Activated naive CD8-positive, alpha-beta T cell treated with anti-CD3 and anti-CD28 coated beads, Interleukin-2, amount 10 ng/mL, durations not matched to agents 7 days and 5 days (primary cell): Measurements from ENCODE around the gene MYOZ3. TPM values are rescaled to one million over a fixed set of nuclear protein-coding genes. Genes with fewer than 3 reads are reported as not detected.
A peak's percentile ranks its signal among the peaks of the same experiment; 100 is the strongest.

Experiments
- ATAC-seq: fragments of 150-1000 bp; cut with Tn5 transposase; one replicate; pipeline ENCODE4 v1.10.0; 2021; ENCODE audit warnings: low read depth, moderate library complexity
- POLR2A ChIA-PET: fragments of 350-600 bp; sonication (Branson Sonifier 250); formaldehyde crosslinking; loops from one replicate; lab custom pipeline; 2021; ENCODE audit warnings: antibody characterized with exemption; lab: Charles Lee
- DNase-seq: peaks from one replicate; pipeline ENCODE4 v3.0.0; 2021
- H3K27ac Mint-ChIP-seq: one replicate; pipeline ENCODE4 v1.8.0; 2022; ENCODE audit warnings: mild to moderate bottlenecking, mixed read lengths
- H3K27me3 Mint-ChIP-seq: one replicate; pipeline ENCODE4 v1.8.0; 2022; ENCODE audit warnings: mild to moderate bottlenecking, moderate library complexity, mixed read lengths
- H3K36me3 Mint-ChIP-seq: one replicate; pipeline ENCODE4 v1.8.0; 2021; ENCODE audit warnings: mild to moderate bottlenecking, mixed read lengths
- H3K4me1 Mint-ChIP-seq: one replicate; pipeline ENCODE4 v1.8.0; 2021; ENCODE audit warnings: mixed read lengths
- H3K4me3 Mint-ChIP-seq: one replicate; pipeline ENCODE4 v1.8.0; 2022; ENCODE audit warnings: mild to moderate bottlenecking, moderate library complexity, mixed read lengths
- H3K9me3 Mint-ChIP-seq: one replicate; pipeline ENCODE4 v1.8.0; 2021; ENCODE audit warnings: mixed read lengths
- total RNA-seq, 2 experiments: library from RNA; stranded (reverse); gene quantifications; one replicate each; pipeline ENCODE4 v1.2.3, GENCODE V29; 2021

The MYOZ3 gene, protein sequence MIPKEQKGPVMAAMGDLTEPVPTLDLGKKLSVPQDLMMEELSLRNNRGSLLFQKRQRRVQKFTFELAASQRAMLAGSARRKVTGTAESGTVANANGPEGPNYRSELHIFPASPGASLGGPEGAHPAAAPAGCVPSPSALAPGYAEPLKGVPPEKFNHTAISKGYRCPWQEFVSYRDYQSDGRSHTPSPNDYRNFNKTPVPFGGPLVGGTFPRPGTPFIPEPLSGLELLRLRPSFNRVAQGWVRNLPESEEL
- under 1 TPM in 1 of 2 experiments, not detected in 1; 0.14 TPM for total RNA-seq

DNA sequence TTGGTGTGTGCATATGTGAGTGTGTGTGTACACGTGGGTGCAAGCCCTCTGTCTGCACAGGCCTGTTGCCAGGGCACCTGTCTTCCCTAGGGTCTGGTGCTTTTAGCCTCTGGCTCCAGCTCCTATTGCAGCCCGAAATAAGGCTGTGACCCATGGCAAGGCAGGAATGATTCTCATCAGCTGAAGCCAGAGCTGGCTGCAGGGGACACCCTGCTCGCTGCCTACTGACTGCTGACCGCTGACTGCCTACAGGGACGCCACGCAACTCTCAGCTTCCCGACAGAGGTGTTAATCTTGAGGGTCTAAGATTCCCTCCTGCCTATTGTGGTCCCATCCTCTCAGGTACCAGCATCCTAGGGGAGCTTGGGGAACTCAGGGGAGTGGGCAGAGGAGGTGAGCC, at the start of gene MYOZ3:
TSS of gene MYOZ3 (plus strand) at position 166 of the 400 bp plus-strand sequence. CDS start 1,691 bp downstream, outside the sequence.
- no peaks in the 10 kb centered on the region for H3K36me3 Mint-ChIP-seq
- ATAC-seq (no peak), DNase-seq (no peak)
- peak within 1 kb of the TSS; percentile 54 for H3K27ac Mint-ChIP-seq
- H3K4me1 Mint-ChIP-seq: no peaks in the 10 kb centered on the region
- H3K27me3 Mint-ChIP-seq: peaks cover 17% of the 10 kb centered on the region
- no peaks in the 10 kb centered on the region for H3K9me3 Mint-ChIP-seq
- no peak within 1 kb of the TSS for H3K4me3 Mint-ChIP-seq
- POLR2A ChIA-PET: interaction anchor here (0.6 kb wide), 1 partner anchor 122 kb away, joined by 4 read pairs; no protein-coding TSS in a partner anchor

DNA sequence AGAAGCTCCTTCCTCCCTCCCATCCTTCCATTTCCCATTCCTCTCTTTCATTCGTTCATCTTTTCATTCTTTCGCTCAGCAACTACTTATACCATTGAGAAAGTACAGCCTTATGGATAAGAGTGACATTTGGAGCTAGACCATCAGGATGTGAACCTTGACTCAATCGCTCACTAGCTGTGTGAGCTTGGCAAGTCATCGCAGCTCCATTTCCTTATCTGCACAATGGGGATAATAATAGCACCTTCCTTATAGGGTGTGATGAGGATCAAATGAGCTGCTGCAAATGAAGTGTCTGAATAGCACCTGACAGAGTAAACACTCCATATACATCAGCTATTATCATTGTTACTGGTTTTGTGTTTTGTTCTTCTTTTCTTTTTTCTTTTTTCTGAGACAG, 48.6 kb upstream of the MYOZ3 start:
- peaks cover 2% of the 10 kb centered on the region for H3K27me3 Mint-ChIP-seq
- no peak for ATAC-seq
- H3K4me1 Mint-ChIP-seq: no peaks in the 10 kb centered on the region
- H3K4me3 Mint-ChIP-seq: no peak overlapping the region
- no peaks in the 10 kb centered on the region for H3K36me3 Mint-ChIP-seq
- no peak for DNase-seq
- no peaks in the 10 kb centered on the region for H3K9me3 Mint-ChIP-seq
- H3K27ac Mint-ChIP-seq: no peak overlapping the region
- POLR2A ChIA-PET: no interaction called here

- H3K36me3 Mint-ChIP-seq: no peaks in the 10 kb centered on the region
- H3K4me3 Mint-ChIP-seq: no peak overlapping the region
- H3K4me1 Mint-ChIP-seq: no peaks in the 10 kb centered on the region
- DNase-seq (no peak), ATAC-seq (no peak)
- peaks cover 2% of the 10 kb centered on the region for H3K27me3 Mint-ChIP-seq
- H3K9me3 Mint-ChIP-seq: no peaks in the 10 kb centered on the region
- H3K27ac Mint-ChIP-seq: no peak overlapping the region
- POLR2A ChIA-PET: no interaction called here
These were observed 48.0 kb upstream of the MYOZ3 start for GRCh38 chr5:150612905-150613670.

- no peaks in the 10 kb centered on the region for H3K36me3 Mint-ChIP-seq
- H3K27me3 Mint-ChIP-seq: peaks cover 2% of the 10 kb centered on the region
- POLR2A ChIA-PET: interaction anchor here (0.6 kb wide), 1 partner anchor 52 kb away, joined by 3 read pairs; no protein-coding TSS in a partner anchor
- no peak overlapping the region for H3K27ac Mint-ChIP-seq
- no peaks in the 10 kb centered on the region for H3K4me1 Mint-ChIP-seq
- ATAC-seq: no peak
- no peaks in the 10 kb centered on the region for H3K9me3 Mint-ChIP-seq
- H3K4me3 Mint-ChIP-seq: no peak overlapping the region
- no peak for DNase-seq
These were observed 46.9 kb upstream of the MYOZ3 start for GRCh38 chr5:150613991-150614660.

DNA sequence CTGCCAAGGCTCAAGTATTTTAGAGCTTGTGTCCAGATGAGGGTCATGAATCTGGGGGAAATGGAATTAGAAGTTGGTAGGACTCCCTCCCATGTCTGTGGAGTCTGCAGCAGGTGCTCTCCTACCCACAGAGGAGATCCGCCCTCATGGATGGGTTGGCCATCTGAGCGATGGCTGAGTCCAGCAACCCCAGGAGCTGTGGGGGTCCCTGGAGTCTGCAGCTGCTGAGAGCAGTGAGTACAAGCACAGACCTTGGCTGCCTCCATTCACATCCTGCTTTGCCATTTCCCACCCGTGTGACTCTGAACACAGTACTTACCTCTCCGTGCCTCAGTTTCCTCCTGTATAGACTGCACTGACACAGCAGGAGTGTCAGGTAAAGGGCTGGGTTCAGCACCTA, 46.4 kb upstream of the MYOZ3 start:
- ATAC-seq: no peak

GRCh38 chr5:150615141-150615699, 45.8 kb upstream of the MYOZ3 start:
- H3K4me1 Mint-ChIP-seq: no peaks in the 10 kb centered on the region
- no peaks in the 10 kb centered on the region for H3K36me3 Mint-ChIP-seq
- no peaks in the 10 kb centered on the region for H3K9me3 Mint-ChIP-seq
- POLR2A ChIA-PET: no interaction called here
- H3K4me3 Mint-ChIP-seq: no peak overlapping the region
- DNase-seq (no peak), ATAC-seq (no peak)
- no peak overlapping the region for H3K27ac Mint-ChIP-seq
- peaks cover 2% of the 10 kb centered on the region for H3K27me3 Mint-ChIP-seq

More for the DNA sequence above, 46.4 kb upstream of the MYOZ3 start:
- no peaks in the 10 kb centered on the region for H3K9me3 Mint-ChIP-seq
- H3K36me3 Mint-ChIP-seq: no peaks in the 10 kb centered on the region
- H3K27me3 Mint-ChIP-seq: peaks cover 2% of the 10 kb centered on the region
- H3K4me3 Mint-ChIP-seq: no peak overlapping the region
- DNase-seq: no peak
- POLR2A ChIA-PET: no interaction called here
- H3K4me1 Mint-ChIP-seq: no peaks in the 10 kb centered on the region
- H3K27ac Mint-ChIP-seq: no peak overlapping the region

DNA sequence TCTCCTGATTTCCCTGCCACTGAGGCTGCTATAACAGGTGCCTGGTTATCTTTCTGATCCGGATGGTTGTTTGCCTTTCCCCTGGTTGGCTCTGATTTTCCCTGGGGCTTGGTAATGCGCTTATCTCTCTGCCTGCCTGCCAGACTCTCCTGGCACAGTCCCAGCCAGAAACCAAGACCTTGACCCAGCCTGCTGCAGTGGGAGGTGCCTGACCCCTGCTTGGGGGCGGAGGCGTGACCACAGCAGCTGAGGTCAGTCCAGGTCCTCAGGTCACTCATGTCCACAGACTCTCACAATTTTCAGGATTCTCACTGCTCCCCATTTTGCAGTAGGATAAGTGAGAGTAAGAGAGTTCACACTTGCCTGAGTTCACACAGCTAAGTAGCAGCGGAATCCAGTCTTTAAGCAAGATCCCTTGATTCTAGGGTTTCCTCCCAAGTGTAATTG, 45.0 kb upstream of the MYOZ3 start:
- ATAC-seq (no peak), DNase-seq (no peak)
- no peaks in the 10 kb centered on the region for H3K9me3 Mint-ChIP-seq
- no peaks in the 10 kb centered on the region for H3K36me3 Mint-ChIP-seq
- POLR2A ChIA-PET: no interaction called here
- H3K4me3 Mint-ChIP-seq: no peak overlapping the region
- H3K4me1 Mint-ChIP-seq: no peaks in the 10 kb centered on the region
- no peak overlapping the region for H3K27ac Mint-ChIP-seq
- H3K27me3 Mint-ChIP-seq: peaks cover 2% of the 10 kb centered on the region

DNA sequence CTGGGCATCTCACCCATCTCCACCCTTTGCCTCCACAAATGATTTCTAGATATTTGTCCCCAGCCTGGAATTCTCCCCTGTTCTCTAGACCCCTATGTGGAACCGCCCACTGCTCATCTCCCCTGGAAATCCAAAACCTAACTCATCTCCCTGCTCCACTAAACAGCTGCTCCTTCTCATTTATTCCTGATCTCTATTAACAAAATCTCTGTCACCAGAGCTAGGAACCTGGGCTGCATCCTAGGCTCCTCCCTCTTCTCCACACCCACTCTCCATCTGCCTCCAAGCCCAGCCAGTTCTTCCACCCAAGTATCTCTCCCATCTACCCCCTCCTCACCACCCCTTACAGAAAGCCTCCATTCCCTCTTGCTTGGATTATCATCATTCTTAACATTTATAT, 44.5 kb upstream of the MYOZ3 start:
- Mint-ChIP-seq H3K27ac (no peak overlapping the region), H3K27me3 (peaks cover 2% of the 10 kb centered on the region), H3K4me1 (no peaks in the 10 kb centered on the region), H3K36me3 (no peaks in the 10 kb centered on the region), H3K9me3 (no peaks in the 10 kb centered on the region), H3K4me3 (no peak overlapping the region)
- POLR2A ChIA-PET: no interaction called here
- DNase-seq: no peak
- no peak for ATAC-seq

GRCh38 chr5:150618163-150618562, 42.9 kb upstream of the MYOZ3 start:
- Mint-ChIP-seq H3K4me1 (peaks cover 5% of the 10 kb centered on the region), H3K27me3 (peaks cover 6% of the 10 kb centered on the region)

DNA sequence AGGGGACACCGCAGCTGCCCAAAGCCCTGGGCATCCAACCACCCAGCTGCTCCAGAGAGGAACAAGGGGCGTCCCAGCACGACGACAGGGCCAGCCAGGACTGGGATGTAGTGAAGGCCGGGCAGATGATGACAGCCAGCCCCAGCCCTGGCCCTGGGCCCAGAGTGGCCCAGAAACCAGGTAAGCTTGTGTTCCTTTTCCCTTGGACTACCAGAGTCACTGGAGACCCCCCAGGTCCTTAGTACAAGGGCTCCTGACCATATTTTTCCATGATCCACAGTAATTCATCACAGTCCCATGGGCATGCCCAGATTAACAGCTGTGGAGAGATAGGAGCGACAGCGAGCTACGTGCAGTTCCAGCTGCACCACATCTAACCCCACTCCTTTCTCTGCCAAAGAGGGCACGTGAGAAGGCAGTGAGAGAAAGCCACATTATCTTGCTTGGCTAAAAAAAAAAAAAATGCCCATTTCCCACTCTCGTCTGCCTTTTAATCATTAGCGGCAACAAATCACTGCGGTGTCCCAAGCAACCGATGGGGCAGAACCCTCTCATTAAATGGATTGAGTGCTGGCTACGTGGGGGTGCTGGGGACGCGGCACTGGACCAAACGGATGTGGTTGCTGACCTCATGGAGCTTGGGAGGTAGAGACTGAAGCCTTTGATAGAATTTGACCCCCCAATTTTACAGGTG, 42.3 kb upstream of the MYOZ3 start:
- no peaks in the 10 kb centered on the region for H3K36me3 Mint-ChIP-seq
- H3K4me1 Mint-ChIP-seq: peaks cover 6% of the 10 kb centered on the region
- H3K4me3 Mint-ChIP-seq: no peak overlapping the region
- POLR2A ChIA-PET: no interaction called here
- peaks cover 6% of the 10 kb centered on the region for H3K27me3 Mint-ChIP-seq
- ATAC-seq (no peak), DNase-seq (no peak)
- no peak overlapping the region for H3K27ac Mint-ChIP-seq
- no peaks in the 10 kb centered on the region for H3K9me3 Mint-ChIP-seq

More at GRCh38 chr5:150618163-150618562, 42.9 kb upstream of the MYOZ3 start:
- Mint-ChIP-seq H3K4me3 (no peak overlapping the region), H3K27ac (no peak overlapping the region), H3K9me3 (no peaks in the 10 kb centered on the region), H3K36me3 (no peaks in the 10 kb centered on the region)
- POLR2A ChIA-PET: no interaction called here
- no peak for ATAC-seq
- DNase-seq: no peak

DNA sequence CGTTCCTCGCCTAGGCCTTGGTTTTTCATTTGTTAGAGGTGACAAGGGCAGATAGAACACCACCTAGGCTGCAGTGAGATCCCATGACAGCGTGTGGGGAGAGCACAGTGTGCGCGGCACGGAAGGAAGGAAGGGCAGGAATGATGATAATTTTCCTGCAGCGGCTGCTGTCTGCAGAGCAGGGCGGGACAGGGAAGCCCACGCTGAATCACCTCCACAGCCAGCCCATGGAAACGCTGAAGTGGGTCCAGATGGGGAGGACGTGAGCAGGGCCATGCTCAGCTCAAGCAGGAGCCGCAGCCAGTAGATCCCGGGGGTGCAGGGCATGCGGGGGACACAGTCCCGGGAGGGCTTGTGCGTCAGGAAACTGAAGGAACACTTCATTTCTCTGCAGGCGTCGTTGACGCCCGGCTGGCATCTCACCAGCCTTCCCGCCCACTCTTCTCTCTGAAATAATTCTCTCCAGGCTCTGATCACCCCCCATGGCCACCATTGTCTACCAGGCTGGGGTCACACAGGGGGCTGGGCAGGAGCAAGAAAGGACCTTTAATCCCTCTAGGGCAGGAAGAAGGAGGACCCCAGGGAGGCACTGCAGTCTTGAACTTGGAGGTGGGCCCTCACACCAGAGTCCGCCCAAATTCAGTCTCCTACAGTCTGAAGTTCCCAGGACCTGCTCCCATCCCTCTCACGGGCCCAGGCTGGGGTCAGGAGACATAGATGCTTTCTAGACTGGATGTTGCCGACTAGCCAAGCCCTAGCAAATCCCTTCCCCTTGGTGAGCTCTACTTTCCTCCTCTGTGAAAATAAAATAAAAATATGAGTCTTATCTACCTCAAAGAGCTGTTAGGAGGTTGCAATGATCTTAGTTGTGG, 41.5 kb upstream of the MYOZ3 start:
- Mint-ChIP-seq H3K27me3 (peaks cover 11% of the 10 kb centered on the region), H3K9me3 (no peaks in the 10 kb centered on the region), H3K4me1 (peaks cover 11% of the 10 kb centered on the region), H3K4me3 (no peak overlapping the region), H3K36me3 (peaks cover 1% of the 10 kb centered on the region), H3K27ac (no peak overlapping the region)
- ATAC-seq: no peak
- no peak for DNase-seq
- POLR2A ChIA-PET: no interaction called here

GRCh38 chr5:150621301-150621700, 39.8 kb upstream of the MYOZ3 start:
- peaks cover 1% of the 10 kb centered on the region for H3K36me3 Mint-ChIP-seq
- peaks cover 11% of the 10 kb centered on the region for H3K4me1 Mint-ChIP-seq
- DNase-seq: no peak
- H3K27me3 Mint-ChIP-seq: peaks cover 15% of the 10 kb centered on the region
- H3K9me3 Mint-ChIP-seq: no peaks in the 10 kb centered on the region
- ATAC-seq: no peak
- H3K27ac Mint-ChIP-seq: no peak overlapping the region
- POLR2A ChIA-PET: no interaction called here
- no peak overlapping the region for H3K4me3 Mint-ChIP-seq
